ENCODE results near the gene TMCC3.
"Not testable (repeated sequence)": the region's sequence is repeated elsewhere in the genome, so short reads cannot be mapped to it uniquely, and the experiment has no call there.

TMCC3 gene

GRCh38 chr12:94597268-94597667, 53.1 kb downstream of the TMCC3 start:
- DNase-seq, result no peak

DNA sequence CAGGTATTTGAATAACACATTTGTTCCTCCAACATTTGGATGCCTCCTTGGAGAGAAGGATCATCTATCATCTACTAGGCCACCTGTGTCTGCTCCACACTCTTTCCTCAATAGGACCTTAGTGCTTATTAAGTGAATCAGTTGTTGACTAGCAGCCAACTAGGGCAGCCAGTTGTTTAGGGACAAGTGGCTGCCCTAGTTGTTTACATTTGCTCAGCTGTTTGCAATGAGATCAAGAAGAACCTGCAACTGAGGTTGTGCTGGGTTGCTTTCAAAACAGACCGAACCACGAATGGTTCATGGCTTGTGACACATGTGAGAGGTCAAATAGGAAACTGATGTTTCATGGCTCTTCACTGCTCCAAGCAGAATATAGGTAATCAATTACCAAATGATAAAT, 53.8 kb downstream of the TMCC3 start:
- no peak for DNase-seq

DNA sequence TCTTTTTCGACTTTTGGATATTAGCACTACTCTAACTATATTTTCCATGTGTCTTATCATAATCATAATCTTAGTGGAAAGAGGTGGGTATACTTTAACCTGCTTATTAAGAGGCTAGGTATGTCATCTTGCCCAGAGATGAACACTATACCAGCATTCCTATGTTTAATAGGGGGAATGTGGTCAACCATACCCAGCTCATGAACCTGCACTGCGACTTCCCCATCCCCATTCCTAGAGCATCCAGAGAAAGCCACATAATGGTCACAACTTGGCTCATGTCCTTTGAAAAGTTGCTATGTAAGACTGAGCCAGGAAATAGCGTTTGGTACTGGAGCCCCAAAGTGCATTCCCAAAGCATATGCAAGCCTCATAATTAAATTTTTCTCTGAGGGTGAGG, 55.2 kb downstream of the TMCC3 start:
- no peak for DNase-seq

GRCh38 chr12:94594443-94594825, 55.9 kb downstream of the TMCC3 start:
- no peak for DNase-seq

- DNase-seq, result no peak
Observed at GRCh38 chr12:94593822-94594442, 56.4 kb downstream of the TMCC3 start.

DNA sequence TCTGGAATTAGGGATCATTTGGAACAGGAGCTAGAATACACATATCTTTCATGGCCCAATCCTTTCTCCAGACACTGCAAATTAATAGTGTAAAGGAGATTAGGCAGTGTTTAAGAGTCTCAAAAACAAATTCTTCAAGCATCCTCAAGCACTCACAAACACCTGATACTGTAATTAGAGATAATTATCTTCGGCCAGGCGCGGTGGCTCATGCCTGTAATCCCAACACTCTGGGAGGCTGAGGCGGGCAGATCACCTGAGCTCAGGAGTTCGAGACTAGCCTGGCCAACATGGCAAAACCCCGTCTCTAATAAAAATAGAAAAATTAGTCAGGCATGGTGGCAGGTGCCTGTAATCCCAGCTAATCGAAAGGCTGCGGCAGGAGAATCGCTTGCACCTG, 57.6 kb downstream of the TMCC3 start:
- not testable (repeated sequence) for DNase-seq

- DNase-seq, result no peak
Observed at GRCh38 chr12:94592080-94592479, 58.3 kb downstream of the TMCC3 start.

- DNase-seq, result no peak
Observed at GRCh38 chr12:94590428-94590827, 59.9 kb downstream of the TMCC3 start.

GRCh38 chr12:94589591-94590001, 60.8 kb downstream of the TMCC3 start:
- DNase-seq, result no peak

DNA sequence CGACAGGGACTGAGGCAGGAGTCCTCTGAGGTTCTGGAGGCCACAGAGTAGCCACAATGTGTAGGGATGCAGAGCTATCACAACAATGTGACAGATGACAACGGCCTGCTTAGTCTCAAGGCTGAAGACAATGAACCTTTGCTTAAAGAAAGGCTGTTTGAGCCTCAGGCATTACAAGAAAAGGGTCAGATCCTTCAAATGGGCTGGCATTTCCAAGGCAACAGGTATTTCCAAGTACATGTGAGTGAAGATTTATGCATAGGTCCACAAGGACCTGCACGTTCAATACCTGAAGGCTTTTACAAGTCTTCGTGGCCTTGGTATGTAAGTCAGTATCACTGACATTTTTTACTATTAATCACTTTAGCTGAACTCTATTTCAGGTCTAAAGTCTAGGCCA, 62.0 kb downstream of the TMCC3 start:
- DNase-seq, result no peak

GRCh38 chr12:94587266-94588241, 62.8 kb downstream of the TMCC3 start:
- DNase-seq, result no peak

DNA sequence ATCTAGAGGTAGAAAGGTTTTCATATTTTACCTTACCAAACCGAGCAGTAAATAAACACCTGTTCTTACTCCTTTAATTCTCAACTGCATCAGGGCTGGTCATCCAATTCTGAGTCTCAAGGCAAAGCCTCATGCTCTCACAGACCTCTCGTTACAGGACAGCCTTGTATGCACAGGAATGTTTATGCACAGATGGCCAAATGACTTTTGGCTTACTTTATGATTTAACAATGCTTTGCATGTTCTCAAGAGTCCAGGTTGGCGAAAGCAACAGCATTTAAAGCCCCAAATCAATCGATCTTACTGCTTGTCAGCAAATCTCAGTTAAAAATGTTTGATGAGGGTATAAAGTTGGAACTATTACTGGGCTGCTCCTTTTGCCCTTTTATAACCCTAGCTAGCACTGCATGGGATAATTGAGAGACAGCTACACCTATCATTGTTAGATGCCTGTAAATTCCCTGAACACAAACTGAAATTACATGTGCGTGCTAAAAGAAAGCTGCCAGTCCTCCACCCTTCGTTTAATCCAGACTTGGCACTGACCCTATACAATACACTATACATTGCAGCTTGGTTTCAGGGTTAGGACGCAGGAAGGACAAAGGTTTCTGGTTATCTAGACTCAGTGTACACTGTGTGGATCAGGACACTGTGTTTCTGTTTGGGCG, 63.6 kb downstream of the TMCC3 start:
- DNase-seq, result no peak

DNA sequence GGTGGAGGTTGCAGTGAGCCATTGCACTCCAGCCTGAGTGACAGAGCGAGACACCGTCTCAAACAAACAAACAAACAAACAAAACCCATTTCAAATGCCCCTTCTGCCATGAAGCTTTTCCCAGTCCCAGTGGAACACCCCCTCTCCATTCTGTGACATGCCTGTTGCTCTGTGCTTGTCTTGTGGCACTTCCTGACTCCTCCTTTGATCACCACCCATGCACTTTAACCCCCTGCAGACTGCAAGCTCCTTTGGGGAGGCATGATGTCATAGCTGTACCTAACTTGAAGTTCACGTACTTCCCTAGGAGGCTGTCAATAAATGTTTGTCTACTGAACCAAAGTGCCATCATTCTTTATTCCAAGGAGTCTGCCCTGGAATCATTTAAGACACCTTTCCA, 64.7 kb downstream of the TMCC3 start:
- no peak for DNase-seq

GRCh38 chr12:94584377-94584776, 66.0 kb downstream of the TMCC3 start:
- no peak for DNase-seq

- no peak for DNase-seq
Observed at GRCh38 chr12:94582591-94582990, 67.8 kb downstream of the TMCC3 start.

- DNase-seq, result no peak
Observed at GRCh38 chr12:94575645-94576403, 74.5 kb downstream of the TMCC3 start.

GRCh38 chr12:94575024-94575423, 75.3 kb downstream of the TMCC3 start:
- DNase-seq, result no peak

GRCh38 chr12:94571556-94571955, 78.8 kb downstream of the TMCC3 start:
- no peak for DNase-seq

DNA sequence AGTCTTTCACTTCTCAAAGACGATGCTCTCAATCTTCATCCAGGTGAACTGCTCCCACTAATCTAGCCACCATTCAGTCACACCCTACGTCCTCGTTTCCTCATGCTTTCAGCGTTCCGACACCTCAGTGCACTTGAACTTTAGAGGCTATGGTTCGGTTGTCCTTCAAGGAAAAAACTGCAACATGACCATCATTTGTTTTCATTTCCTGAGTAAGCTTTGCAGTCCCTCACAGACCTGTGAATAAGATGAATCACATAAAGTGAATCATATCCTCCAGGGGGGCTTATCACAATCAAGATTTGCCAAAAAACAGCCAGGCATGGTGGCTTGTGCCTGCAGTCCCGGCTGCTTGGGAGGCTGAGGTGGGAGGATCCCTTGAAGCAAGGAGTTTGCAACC, 80.2 kb downstream of the TMCC3 start:
- no peak for DNase-seq

- DNase-seq, result no peak
Observed at GRCh38 chr12:94567761-94568160, 82.6 kb downstream of the TMCC3 start.

DNA sequence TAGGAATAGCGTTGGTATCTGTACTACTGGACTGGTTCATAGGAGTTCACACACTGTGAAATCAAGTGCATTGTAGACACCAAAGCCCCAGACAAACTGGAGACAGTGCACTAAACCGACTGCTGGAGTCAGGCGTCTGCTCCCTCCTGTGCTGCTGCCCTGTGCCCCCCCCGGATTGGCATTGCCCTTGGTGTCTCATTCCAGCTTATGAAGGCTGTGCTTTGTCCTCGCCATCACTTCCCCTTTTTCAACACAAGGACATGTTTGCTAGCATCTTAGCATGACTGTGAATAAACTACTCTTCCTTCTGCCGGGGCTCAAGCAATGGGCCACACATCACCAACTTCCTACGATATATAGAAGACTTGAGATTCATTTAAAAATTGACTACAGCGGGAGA, 84.0 kb downstream of the TMCC3 start:
- DNase-seq, result no peak

DNA sequence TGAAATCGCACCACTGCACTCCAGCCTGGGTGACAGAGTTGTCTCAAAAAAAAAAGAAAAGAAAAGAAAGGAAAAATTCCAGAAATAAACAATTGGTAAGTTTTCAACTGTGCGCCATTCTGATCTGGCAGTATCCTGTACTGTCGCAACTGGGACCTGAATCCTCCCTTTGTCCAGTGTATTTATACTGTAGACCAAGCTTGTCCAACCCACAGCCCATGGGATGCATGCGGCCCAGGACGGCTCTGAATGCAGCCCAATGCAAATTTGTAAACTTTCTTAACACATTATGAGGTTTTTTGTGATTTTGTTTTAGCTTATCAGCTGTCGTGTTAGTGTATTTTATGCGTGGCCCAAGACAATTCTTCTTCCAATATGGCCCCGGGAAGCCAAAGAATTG, 84.7 kb downstream of the TMCC3 start:
- no peak for DNase-seq

DNA sequence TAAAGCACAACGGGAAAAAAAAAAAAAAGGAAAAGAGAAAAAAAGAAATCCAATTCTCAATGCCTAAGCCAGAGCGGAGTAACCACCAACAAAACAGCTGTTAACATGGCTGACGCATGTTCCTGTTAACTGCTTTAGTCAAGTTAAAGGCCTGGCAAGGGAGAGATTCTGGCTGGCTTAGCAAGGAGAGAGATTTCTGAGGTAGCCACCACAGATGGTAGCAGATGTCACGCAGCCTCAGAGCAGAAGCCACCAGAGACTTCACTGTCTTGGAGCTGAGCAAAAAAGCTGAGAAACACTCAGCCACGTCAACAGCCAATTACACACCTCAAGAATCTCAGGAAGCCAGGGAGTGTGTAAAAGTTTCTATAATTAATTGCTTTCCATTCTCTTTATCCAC, 87.1 kb downstream of the TMCC3 start:
- DNase-seq, result no peak

All from activated T-cell treated with anti-CD3 and anti-CD28 coated beads, Interleukin-2, amount 50 U/mL, for 48 hours (primary cell).